Astrocyte of the hippocampus (primary cell): Measurements from ENCODE around the gene ARPC1A.
A peak's percentile ranks its signal among the peaks of the same experiment; 100 is the strongest.
"Not testable (repeated sequence)": the region's sequence is repeated elsewhere in the genome, so short reads cannot be mapped to it uniquely, and the experiment has no call there.

Source experiments
- DNase-seq: peaks from one replicate; pipeline ENCODE4 v3.0.0; 2011; ENCODE audit warnings: low read depth, low spot score

Gene ARPC1A

DNA sequence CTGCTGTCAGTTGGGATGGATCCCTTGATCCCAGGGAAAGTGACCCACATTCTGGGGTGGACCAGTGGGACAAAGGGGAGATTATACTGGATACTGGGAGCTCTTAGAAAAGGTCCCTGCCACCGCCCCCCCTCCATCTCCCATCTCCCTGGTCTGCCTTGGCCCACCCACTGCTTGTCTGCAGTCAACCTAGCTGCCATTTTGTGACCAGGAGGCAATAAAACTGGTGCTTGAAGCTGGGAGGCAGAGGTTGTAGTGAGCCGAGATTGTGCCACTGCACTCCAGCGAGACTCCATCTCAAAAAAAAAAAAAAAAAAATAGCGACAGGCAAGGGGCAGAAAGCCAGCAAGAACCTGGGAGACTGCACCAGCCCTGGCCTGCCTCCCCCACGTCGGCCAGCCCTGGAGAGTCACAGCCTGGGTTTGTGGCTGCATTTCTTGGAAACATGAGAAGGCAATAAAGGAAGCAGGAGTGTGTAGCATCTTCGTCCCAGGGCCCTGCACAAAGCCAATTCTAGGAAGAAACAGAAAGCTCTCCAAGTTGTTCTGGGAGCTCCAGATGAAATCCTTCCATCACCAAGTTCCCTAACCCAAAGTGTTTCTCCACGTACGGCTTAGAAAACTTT lies 44.2 kb downstream of the ARPC1A start:
- DNase-seq: peak; percentile 51

DNA sequence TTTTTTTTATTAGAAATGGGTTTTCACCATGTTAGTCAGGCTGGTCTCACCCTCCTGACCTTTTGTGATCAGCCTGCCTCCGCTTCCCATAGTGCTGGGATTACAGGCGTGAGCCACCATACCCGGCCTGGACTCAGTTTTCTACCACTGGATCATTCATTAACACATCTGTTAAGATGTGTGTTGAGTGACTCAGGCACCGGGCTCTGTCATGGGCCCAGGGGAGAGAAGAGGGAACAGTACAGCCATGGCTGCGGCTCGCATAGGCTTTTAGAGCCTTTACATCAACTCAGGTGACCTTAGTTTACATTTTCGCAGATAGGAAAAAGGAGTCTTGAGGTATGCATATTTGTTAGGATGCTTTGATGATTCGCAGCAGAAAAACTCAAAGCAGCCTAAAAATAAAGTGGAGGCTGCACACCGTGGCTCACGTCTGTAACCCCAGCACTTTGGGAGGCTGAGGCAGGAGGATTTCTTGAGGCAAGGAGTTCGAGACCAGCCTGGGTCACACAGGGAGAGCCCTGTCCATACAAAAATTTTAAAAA lies 45.8 kb downstream of the ARPC1A start:
- no peak for DNase-seq

DNA sequence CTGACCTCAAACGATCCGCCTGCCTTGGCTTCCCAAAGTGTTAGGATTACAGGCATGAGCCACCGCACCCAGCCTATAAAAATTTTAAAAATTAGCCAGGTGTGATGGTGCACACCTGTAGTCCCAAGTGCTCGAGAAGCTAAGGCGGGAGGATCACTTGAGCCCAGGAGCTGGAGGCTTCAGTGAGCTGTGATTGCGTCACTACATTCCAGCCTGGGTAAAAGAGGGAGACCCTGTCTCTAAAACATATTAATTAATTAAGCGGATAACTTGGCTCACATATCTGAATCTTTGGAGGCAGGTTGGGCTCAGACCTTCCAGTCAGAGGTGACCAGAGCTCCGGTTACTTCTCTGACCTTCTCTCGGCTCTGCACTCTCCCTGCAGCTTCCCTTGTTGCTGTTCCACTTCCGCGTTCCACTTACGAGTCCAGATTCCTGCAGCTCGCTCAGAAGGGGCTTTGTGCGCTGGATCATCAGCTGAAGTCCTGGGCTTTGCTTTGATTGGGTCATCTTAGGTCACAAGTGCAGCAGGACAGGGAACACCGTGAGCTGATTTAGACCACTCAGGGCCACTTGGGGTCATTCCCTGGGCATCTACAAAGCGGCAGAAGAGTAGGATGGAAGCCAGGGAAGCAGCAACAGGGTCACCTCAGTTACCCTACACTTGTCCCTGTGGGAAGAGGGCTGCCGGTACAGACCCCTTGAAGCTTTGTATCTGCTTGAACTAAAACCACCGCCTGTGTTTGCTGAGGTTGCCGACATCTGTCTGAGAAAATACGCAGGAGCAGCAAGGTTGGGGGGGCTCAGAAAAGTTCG lies 46.8 kb downstream of the ARPC1A start:
- peak; percentile 60 for DNase-seq

DNA sequence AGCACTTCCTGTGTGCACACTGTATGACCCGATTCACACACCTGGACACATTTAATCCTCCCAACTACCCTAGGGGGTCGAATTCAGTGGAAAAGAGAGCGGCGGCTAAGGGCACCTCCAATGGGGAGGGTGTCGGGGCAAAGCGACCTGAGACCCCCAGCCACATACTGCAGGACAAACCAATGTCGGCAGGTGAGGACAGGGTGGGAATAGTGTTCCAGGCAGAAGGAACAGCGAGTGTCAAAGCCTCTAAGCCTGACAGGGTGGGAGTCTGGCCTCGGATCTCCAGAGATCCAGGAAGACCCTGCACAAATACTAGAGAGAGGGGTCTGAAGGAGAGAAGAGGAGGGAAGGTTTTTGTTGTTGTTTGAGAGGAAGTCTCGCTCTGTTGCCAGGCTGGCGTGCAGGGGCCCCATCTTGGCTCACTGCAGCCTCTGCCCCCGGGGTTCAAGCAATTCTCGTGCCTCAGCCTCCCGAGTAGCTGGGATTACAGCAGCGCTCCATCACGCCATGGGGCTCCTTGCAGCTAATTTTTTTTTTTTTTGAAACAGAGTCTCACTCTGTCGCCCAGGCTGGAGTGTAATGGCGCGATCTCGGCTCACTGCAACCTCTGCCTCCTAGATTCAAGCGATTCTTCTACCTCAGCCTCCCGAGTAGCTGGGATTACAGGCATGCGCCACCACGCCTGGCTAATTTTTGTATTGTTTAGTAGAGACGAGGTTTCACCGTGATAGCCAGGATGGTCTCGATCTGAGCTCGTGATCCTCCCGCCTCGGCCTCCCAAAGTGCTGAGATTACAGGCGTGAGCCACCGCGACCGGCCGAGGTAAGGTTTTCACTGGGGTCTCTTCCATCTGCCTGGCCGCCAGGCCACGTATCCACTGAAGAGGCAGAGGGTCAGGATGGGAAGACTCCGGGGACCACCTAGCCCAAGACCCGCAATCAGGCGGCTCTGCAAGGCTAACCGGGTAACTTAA lies 47.7 kb downstream of the ARPC1A start:
- no peak for DNase-seq

DNA sequence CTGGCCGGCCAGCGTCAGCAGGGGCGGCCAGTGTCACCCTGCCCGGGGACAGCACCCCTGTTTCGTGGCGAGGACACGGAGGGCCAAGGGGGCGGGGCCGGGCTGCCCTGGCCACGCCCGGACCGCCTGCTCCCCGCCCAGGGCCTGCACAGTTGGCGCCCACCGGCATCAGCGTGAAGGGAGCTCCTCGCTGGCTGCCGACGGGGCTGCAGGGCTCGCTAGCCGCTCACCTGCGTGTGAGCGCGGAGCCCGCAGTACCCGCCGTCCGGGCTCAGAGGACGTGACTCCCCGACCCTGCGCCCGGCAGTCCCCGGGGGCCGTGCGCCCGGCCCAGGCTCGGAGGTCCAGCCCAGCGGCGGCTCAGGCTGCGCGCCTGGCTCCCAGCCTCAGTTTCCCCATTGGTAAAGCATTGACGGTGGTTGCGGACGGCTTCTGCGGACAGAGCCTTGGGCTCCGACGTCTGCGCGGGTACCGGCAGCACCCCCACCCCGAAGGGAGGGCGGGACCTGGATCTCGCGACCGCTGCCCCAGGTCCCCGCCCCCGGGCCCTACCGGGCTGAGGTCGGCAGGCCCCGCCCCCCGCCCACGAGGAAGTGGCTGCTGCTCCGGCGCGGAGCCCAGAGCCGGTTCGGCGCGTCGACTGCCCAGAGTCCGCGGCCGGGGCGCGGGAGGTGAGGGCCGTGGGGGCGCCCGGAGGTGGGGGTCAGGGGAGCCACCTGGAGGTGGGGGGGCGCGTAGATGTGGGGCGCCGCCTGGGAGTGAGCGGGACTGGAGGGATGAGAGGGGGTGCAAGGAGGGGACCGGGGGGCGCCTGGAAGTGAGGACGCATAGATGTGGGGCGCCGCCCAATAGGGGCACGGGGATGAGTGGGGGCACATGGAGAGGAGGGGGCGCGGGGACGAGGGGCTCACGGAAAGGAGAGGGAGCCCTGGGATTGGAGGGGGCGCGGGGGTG lies 48.7 kb downstream of the ARPC1A start, which contains the start of gene ARPC1B:
ARPC1B (plus strand) TSS at position 620 of the 954 bp plus-strand sequence. CDS start 10,985 bp downstream, outside the sequence.
- peak; percentile 86 for DNase-seq

DNA sequence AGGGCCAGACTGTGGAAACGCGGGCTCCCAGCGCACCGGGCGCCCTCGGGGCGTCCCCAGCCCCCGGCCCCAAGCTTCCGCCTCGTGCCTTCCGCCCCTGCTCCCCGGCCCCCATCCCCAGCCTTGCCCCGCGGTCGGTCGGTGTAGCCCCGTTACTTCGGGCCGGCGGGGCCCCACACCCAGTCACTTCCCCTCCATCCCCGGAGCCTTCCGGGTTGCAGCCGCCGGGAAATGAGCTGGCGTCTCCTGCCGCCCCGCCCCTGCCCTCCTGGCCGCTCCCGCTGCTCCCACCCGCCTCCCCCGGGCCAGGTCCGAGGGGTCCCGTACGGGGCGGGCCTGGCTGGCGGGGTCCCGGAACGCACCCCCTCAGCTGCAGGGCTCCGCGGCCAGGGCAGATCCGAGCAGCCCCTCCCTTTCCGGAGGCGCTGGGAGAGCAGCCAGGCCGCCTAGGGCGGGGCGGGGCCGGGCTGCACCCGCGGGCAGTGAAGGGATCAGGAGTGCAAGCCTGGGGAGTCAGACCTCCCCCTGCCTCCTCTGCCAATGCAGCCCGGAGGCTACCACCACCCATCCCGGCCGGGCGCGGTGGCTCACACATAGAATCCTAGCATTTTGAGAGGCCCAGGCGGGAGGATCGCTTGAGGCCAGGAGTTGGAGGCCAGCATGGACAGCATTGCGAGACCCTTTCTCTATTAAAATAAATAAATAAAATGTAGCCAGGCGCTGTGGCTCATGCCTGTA lies 49.5 kb downstream of the ARPC1A start:
- peak; percentile 82 for DNase-seq

DNA sequence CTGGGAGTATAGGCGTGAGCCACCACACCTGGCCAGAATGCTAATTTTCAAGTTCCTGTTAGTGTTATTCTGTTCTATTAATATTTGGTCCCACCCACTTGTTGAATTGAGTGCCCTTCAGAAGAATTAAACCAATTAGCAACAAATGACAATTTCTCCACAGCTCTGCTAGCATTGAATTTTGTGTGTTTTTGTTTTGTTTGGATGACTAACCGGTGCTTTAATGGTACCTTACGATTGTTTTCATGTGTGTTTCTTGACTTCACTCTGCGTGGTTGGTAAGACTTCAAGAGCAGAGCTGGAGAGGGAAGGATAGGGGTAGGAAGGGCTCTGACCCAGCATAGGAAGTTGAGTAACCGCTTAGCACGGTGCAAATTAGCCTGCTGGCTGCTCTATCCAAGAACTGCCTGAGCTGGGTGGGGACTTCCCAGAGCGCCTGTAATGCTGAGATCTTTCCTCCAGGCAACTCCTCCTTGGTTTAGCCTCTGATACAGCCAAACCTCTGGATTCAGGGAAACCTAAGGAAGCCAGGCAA lies 53.4 kb downstream of the ARPC1A start:
- DNase-seq: peak; percentile 81

DNA sequence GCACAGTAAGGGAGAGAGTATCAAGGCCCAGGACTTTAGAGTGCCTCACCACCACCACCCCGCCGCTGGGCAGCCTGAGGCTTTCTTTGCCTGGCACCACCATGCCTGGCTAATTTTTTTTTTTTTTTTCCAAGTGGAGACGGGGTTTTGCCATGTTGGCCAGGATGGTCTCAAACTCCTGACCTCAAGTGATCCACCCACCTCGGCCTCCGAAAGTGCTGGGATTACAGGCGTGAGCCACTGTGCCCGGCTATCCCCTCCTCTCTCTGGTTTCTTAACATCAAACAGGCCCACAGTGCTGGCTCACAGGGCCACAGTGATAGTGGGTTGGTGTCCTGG lies 54.0 kb downstream of the ARPC1A start:
- not testable (repeated sequence) for DNase-seq

DNA sequence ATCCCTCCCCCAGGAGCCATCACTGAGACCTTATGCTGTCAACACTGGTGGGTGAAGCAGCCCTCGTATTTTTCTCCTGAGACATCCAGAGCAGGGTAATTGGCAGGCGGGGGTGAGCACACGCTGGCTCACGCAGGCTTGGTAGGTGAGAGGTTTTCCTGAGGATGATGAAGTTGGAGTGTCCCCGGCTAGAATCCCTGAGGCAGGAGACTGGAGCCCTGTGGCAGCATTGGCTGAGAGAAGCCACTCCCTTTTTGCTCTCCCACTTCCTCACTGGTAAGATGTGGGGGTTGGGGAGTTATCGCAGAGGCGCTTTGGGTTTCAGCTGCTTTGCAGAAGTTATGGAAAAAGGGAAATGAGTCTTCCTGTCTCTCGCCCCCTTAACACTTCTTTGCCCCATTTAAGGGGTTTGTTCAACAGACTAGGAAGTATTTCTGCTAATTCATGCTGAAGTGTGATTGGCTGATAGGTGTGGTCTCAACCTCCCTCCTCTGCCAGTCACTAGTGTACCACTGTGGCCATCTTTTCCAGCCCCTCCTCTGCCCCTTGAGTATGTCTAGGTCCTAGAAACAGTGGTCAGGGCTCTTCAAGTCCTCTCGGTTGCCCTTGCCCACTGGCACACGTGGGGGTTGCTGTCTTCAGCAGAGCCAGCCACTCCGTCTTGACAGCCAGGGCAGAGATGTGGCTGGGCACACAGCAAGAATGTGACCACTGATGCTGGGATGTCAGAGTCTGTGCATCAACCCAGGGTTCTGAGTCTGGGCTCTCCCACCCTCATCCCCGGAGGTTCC lies 54.5 kb downstream of the ARPC1A start:
- no peak for DNase-seq

DNA sequence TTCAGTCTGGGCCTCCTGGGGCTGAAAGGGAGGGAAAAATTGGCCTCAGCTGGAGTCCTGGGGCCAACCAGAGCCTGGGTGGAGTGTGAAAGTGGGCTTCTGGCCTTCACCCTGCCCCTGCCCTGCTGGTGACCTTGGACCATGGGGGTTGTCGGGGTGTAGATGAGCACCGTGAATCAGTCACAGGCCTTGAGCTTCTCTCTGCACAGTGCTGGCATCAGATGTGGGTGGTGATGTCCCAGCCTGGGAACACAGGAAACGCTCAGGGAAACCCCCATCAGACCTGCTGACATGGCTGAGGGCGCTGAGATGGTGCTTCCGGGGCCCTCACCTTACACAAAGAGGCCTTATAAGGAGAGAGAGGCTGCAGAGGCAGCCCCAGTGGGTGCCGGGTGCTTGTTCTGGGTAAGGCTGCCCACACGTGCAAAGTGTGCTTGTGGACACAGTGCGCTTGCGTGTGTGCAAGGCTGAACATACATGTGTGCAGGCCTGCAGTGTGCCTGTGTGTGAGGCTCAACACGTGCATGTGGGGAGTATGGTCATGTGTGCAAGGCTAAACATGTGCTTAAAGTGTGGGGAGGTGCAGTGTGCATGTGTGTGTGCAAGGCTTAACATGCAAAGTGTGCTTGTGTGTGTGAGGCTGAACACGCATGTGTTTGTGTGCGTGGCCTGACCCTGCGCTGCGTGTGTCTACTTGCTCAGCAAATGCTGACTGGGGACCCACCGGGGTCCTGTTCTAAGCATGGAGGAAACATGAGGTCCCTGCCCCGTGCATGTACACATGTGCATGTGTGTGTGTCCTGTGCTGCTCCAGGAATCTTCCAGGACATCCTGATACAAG lies 55.3 kb downstream of the ARPC1A start:
- no peak for DNase-seq

DNA sequence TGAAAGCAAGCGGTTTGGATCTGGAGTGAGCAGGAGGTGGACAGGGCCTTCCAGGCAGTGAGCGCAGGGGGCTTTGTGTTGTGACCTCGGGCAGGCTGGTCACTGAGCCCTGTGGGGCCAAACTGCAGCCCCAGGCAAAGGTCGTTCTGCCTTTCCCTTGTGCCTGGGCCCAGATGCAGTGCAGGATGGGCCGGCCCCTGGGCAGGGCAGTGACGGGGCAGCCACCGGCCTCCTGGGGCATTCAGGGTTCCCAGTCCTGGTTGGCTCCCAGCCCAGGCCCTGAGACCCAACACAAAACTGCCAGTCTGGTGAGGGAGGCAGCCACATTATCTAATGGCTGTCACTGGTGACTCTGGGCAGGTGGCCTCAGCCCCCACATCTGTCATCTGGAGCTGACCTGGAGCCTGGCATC lies 56.0 kb downstream of the ARPC1A start:
- DNase-seq: no peak

DNA sequence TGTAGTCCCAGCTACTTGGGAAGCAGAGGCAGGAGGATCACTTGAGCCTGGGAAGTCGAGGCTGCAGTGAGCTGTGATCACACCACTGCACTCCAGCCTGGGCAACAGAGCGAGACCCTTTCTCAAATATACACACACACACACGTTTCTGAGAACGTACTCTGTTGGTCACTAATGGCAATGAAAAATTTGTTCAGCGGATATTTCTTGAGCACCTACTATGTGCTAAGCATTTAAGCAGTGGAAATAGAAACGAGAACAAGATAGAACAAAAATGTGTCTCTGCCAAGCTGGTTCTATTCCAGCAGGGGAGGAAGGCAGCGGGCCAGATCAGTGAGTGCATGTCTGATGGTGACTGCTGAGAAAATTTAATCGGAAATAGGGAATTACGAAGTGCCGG lies 57.5 kb downstream of the ARPC1A start:
- DNase-seq: no peak

DNA sequence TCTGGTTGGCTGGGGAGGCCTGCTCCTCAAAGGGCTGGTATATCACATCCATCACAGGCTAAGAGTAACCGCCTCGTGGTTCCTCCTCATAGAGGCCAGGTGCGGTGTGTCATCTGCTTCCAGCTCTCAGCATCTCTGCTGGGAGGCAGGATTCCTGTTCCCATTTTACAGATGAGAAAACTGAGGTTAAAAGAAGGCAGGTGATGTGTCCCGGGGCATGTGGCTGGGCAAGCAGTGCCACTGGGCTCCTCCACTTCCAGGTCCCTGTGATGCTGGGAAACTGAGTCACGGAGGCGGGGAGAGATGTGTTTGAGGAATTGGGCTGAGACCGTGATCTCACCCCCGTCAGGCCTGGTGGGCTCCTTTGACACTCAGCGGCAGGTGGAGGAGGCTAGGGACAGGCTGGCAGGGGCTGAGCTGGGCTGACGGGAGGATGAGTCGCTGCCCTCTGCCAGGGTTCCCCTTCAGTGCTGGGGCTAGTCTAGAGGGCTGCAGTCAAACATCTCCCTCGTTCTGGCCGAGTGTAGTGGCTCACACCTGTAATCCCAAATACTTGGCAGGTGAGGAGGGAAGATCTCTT lies 58.2 kb downstream of the ARPC1A start:
- DNase-seq: no peak

DNA sequence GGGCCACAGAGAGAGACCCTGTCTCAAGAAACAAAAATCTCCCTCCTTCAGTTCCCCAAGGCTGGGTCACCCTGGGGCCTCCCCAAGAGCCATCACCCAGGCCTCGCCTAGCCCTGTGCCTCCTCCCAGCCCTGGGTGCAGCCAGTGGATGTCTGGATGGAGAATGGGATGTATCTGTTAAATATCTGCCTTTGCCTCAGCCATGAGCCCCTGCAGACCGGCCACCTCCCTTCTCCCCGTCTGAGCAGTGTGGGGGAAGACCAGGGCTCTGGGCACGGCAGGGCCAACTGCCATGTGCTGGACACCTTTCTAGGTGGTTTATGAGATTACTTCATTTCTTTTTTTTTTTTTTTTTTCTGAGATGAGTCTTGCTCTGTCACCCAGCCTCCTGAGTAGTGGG lies 58.8 kb downstream of the ARPC1A start:
- DNase-seq: no peak

DNA sequence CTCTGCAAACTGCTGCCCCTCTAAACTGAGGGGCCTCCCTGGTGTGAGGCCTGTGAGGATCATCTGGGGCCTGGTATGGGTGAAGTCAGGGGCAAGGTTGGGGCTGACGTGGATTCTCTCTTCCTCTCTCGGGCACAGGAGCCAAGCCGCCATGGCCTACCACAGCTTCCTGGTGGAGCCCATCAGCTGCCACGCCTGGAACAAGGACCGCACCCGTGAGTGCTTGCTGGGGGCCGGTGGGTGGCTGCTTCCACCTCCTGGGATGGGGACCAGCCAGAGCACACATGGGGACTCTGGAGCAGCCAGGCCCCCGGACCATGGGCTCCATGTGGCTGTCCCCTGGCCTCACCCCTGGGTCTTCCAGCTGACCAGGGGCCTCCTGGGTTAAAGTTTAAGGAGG lies 59.9 kb downstream of the ARPC1A start:
- DNase-seq: no peak

DNA sequence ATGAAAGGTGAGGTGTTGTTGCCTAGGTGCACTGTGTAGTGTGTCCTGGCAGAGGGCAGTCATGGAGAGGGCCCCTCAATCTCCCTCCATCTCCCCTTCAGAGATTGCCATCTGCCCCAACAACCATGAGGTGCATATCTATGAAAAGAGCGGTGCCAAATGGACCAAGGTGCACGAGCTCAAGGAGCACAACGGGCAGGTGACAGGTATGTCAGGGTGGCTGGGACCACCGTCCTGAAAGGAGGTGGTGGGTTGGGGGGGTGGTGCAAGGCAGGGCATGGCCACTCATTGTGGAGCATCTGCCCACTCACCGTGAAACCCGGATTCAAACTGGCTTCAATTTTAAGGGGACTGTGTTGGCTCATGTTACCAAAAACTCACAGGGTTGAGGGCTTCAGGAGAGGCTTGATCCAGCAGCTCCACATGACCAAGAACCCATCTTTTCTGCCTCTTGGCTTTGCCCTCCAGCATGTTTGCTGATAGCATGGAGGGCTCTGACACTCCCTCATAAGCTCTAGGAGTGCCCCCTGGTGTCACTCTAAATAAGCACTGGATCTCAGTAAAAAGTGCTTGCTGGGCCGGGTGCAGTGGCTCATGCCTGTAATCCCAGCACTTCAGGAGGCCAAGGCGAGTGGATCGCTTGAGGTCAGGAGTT lies 61.0 kb downstream of the ARPC1A start:
- no peak for DNase-seq

DNA sequence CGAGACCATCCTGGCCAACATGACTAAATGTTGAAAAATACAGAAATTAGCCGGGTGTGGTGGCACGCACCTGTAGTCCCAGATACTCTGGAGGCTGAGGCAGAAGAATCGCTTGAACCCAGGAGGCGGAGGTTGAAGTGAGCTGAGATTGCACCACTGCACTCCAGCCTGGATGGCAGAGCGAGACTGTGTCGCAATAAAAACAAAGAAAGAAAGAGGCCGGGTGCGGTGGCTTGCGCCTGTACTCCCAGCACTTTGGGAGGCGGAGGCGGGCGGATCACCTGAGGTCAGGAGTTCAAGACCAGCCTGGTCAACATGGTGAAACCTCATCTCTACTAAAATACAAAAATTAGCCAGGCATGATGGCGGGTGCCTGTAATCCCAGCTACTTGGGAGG lies 61.5 kb downstream of the ARPC1A start:
- DNase-seq: not testable (repeated sequence)
